Small intestine (tissue), 7 donors: ENCODE measurements around the gene GPBAR1. TPM values are rescaled to one million over a fixed set of nuclear protein-coding genes. Genes with fewer than 3 reads are reported as not detected.

ENCODE experiments used
- DNase-seq, 2 donors: peaks; one replicate each; pipeline versions ENCODE4 v3.0.0 to v3.0.0-alpha.2; 2013
- FAIRE-seq: peaks from 2 replicates; lab custom pipeline; 2012; peaks lifted over from hg19 to GRCh38; lab: Jason Lieb, UNC
- H3K27ac ChIP-seq, 3 donors: one replicate each; pipeline ENCODE4 v1.5.1; 2013; ENCODE audit warnings: low read length in 2 of 3, mild to moderate bottlenecking in 2 of 3, control low read depth in 1 of 3, inconsistent platforms in 1 of 3, low read depth in 1 of 3, moderate library complexity in 1 of 3
- H3K27me3 ChIP-seq, 3 donors: one replicate each; pipeline ENCODE4 v1.6.1; 2013; ENCODE audit warnings: low read length in 3 of 3, inconsistent platforms in 1 of 3; ENCODE audit not compliant: control insufficient read depth in 3 of 3, insufficient read depth in 3 of 3
- H3K36me3 ChIP-seq, 3 donors: one replicate each; pipeline ENCODE4 v1.6.1; 2013; ENCODE audit warnings: low read length in 3 of 3, inconsistent platforms in 1 of 3, low read depth in 1 of 3, mild to moderate bottlenecking in 1 of 3, moderate library complexity in 1 of 3; ENCODE audit not compliant: control insufficient read depth in 3 of 3, insufficient read depth in 2 of 3
- H3K4me1 ChIP-seq, 3 donors: one replicate each; pipeline ENCODE4 v1.6.1; 2013; ENCODE audit warnings: low read length in 2 of 3, inconsistent platforms in 1 of 3, low read depth in 1 of 3, mild to moderate bottlenecking in 1 of 3, moderate library complexity in 1 of 3; ENCODE audit not compliant: control insufficient read depth in 3 of 3, insufficient read depth in 2 of 3
- H3K4me3 ChIP-seq, 3 donors: one replicate each; pipeline ENCODE4 v1.5.1; 2013; ENCODE audit warnings: low read length in 3 of 3, control low read depth in 1 of 3, inconsistent platforms in 1 of 3, low read depth in 1 of 3, mild to moderate bottlenecking in 1 of 3, moderate library complexity in 1 of 3
- H3K9me3 ChIP-seq, 2 donors: one replicate each; pipeline ENCODE4 v1.6.1; 2013; ENCODE audit warnings: low read depth in 1 of 2, low read length in 1 of 2; ENCODE audit not compliant: control insufficient read depth in 2 of 2, insufficient read depth in 1 of 2
- WGBS, 3 donors: extraction: QIAGEN DNeasy Blood & Tissue Kit; methylation state at CpG; one replicate each; pipeline ENCODE4 v1.1.7; 2013; 5-methylcytosine and 5-hydroxymethylcytosine counted together
- polyA plus RNA-seq, 4 donors: library from polyadenylated mRNA; stranded (reverse) in 3 of 4; unstranded in 1 of 4; fragments of 200-250 nt in 3 of 4; fragments of 120-200 nt in 1 of 4; gene quantifications; one replicate each; pipeline versions ENCODE4 v1.2.1 to v1.2.3, GENCODE V29; 2013
- donor health status: healthy with polysubstance abuse.
- donor health status: control.
- donor health status: control.
- donor health status: Bipolar disorder and iron deficiency.
- donor health status: healthy.

The GPBAR1 gene
- polyA plus RNA-seq, 4 donors: 1.3 to 3.9 (median 1.6) TPM

GRCh38 chr2:218280260-218280870, 19.6 kb downstream of the GPBAR1 start:
- WGBS, 3 donors: 94 to 99% (median 94%) methylated on average over 14 of the region's 14 CpGs
- no peak overlapping the region for H3K4me3 ChIP-seq
- DNase-seq (no peak), FAIRE-seq (no peak)
- no peaks in the 10 kb centered on the region for H3K27me3 ChIP-seq
- no peak overlapping the region for H3K27ac ChIP-seq
- no peaks in the 10 kb centered on the region for H3K9me3 ChIP-seq
- peaks cover 6 to 27% (median 9%) of the 10 kb centered on the region in 3 donors for H3K4me1 ChIP-seq
- peaks cover 17 to 99% (median 51%) of the 10 kb centered on the region in 3 donors for H3K36me3 ChIP-seq

GRCh38 chr2:218281449-218281848, 20.6 kb downstream of the GPBAR1 start:
- no peak for DNase-seq

GRCh38 chr2:218282173-218282991, 21.6 kb downstream of the GPBAR1 start:
- 65 to 75% (median 72%) methylated on average over 14 to 17 of the region's 17 CpGs for WGBS, 3 donors
- DNase-seq (no peak), FAIRE-seq (no peak)
- no peak overlapping the region for H3K4me3 ChIP-seq
- peaks cover 10 to 44% (median 16%) of the 10 kb centered on the region in 3 donors for H3K4me1 ChIP-seq
- H3K36me3 ChIP-seq: peaks cover 17 to 91% (median 34%) of the 10 kb centered on the region in 3 donors
- H3K27me3 ChIP-seq: no peaks in the 10 kb centered on the region
- H3K9me3 ChIP-seq: no peaks in the 10 kb centered on the region
- peak overlapping the region in 2 of 3 donors; percentile 19 to 43 for H3K27ac ChIP-seq

More at GRCh38 chr2:218281449-218281848, 20.6 kb downstream of the GPBAR1 start:
- Histone ChIP-seq H3K36me3 (peaks cover 17 to 99% (median 42%) of the 10 kb centered on the region in 3 donors), H3K4me3 (no peak overlapping the region), H3K9me3 (no peaks in the 10 kb centered on the region), H3K27me3 (no peaks in the 10 kb centered on the region), H3K27ac (no peak overlapping the region), H3K4me1 (peaks cover 10 to 38% (median 16%) of the 10 kb centered on the region in 3 donors)
- 74 to 79% (median 78%) methylated on average over 3 of the region's 3 CpGs for whole genome bisulfite sequencing, 3 donors
- no peak for FAIRE-seq

- peaks cover 10 to 61% (median 21%) of the 10 kb centered on the region in 3 donors for H3K4me1 ChIP-seq
Measured at GRCh38 chr2:218284106-218284811, 23.4 kb downstream of the GPBAR1 start.

GRCh38 chr2:218285604-218286003, 24.8 kb downstream of the GPBAR1 start:
- H3K27ac ChIP-seq: peak overlapping the region; percentile 97 to 100 (median 99)
- peaks cover 3 to 58% (median 15%) of the 10 kb centered on the region in 3 donors for H3K36me3 ChIP-seq
- no peaks in the 10 kb centered on the region for H3K27me3 ChIP-seq
- no peaks in the 10 kb centered on the region for H3K9me3 ChIP-seq
- no peak for DNase-seq
- WGBS, 3 donors: 33 to 38% (median 38%) methylated on average over 6 of the region's 6 CpGs
- FAIRE-seq: no peak
- peaks cover 10 to 73% (median 23%) of the 10 kb centered on the region in 3 donors for H3K4me1 ChIP-seq
- H3K4me3 ChIP-seq: peak overlapping the region in 1 of 3 donors; percentile 2

More at GRCh38 chr2:218284106-218284811, 23.4 kb downstream of the GPBAR1 start:
- 34 to 53% (median 36%) methylated on average over 12 to 16 of the region's 16 CpGs for WGBS, 3 donors
- FAIRE-seq (no peak), DNase-seq (peak; percentile 60 to 82)
- Histone ChIP-seq H3K27ac (peak overlapping the region in 2 of 3 donors; percentile 73 to 100), H3K36me3 (peaks cover 15 to 72% (median 23%) of the 10 kb centered on the region in 3 donors), H3K27me3 (no peaks in the 10 kb centered on the region), H3K4me3 (peak overlapping the region in 1 of 3 donors; percentile 31), H3K9me3 (no peaks in the 10 kb centered on the region)

GRCh38 chr2:218286570-218287459, 26.0 kb downstream of the GPBAR1 start:
- H3K4me1 ChIP-seq: peaks cover 10 to 81% (median 29%) of the 10 kb centered on the region in 3 donors
- no peaks in the 10 kb centered on the region for H3K9me3 ChIP-seq
- 2 to 4% (median 3%) methylated on average over 11 of the region's 11 CpGs for WGBS, 3 donors
- DNase-seq: peak; percentile 98 to 100
- peak overlapping the region in 2 of 3 donors; percentile 37 to 44 for H3K4me3 ChIP-seq
- H3K27ac ChIP-seq: peak overlapping the region; percentile 97 to 100 (median 99)
- H3K36me3 ChIP-seq: peaks cover 0 to 54% (median 10%) of the 10 kb centered on the region in 3 donors
- no peaks in the 10 kb centered on the region for H3K27me3 ChIP-seq
- no peak for FAIRE-seq

GRCh38 chr2:218289639-218290315, 29.0 kb downstream of the GPBAR1 start:
- Histone ChIP-seq H3K4me3 (peak overlapping the region in 2 of 3 donors; percentile 83 to 93), H3K36me3 (peaks cover 0 to 25% (median 0%) of the 10 kb centered on the region in 3 donors), H3K27me3 (no peaks in the 10 kb centered on the region), H3K4me1 (peaks cover 8 to 80% (median 29%) of the 10 kb centered on the region in 3 donors), H3K9me3 (no peaks in the 10 kb centered on the region), H3K27ac (peak overlapping the region; percentile 94 to 100 (median 97))
- FAIRE-seq (no peak), DNase-seq (peak; percentile 84 to 90)
- WGBS, 3 donors: 5 to 24% (median 16%) methylated on average over 6 of the region's 6 CpGs
